GM23248 (cell line): ENCODE measurements around the gene GALK2. TPM values are rescaled to one million over a fixed set of nuclear protein-coding genes. Genes with fewer than 3 reads are reported as not detected.

Experiments used
- DNase-seq: peaks from one replicate; pipeline ENCODE4 v3.0.0-alpha.2; 2015
- H2AFZ ChIP-seq: fragments of 200-600 bp; sonication (generic); 2 replicates; pipeline ENCODE4 v1.6.1; 2016; ENCODE audit warnings: antibody characterized with exemption
- H3F3A ChIP-seq: fragments of 200-600 bp; sonication (generic); 2 replicates; pipeline ENCODE4 v1.6.1; 2016; ENCODE audit warnings: mild to moderate bottlenecking, antibody characterized with exemption, mixed run types; ENCODE audit not compliant: insufficient read depth
- H3K27ac ChIP-seq: fragments of 200-600 bp; sonication (generic); 2 replicates; pipeline ENCODE4 v1.5.1; 2016; ENCODE audit warnings: mild to moderate bottlenecking
- H3K27me3 ChIP-seq: fragments of 200-600 bp; sonication (generic); replicated peaks from 2 replicates; pipeline ENCODE4 v1.6.1; 2016; ENCODE audit warnings: mild to moderate bottlenecking; ENCODE audit not compliant: insufficient read depth
- H3K36me3 ChIP-seq: fragments of 200-600 bp; sonication (generic); 2 replicates; pipeline ENCODE4 v1.6.1; 2016; ENCODE audit warnings: low read depth, mild to moderate bottlenecking
- H3K4me1 ChIP-seq: fragments of 200-600 bp; sonication (generic); 2 replicates; pipeline ENCODE4 v1.6.1; 2016; ENCODE audit warnings: mild to moderate bottlenecking; ENCODE audit not compliant: insufficient read depth
- H3K4me2 ChIP-seq: fragments of 200-600 bp; sonication (generic); one replicate; pipeline ENCODE4 v1.6.1; 2016; ENCODE audit warnings: mild to moderate bottlenecking; ENCODE audit not compliant: unreplicated experiment
- H3K4me3 ChIP-seq: fragments of 200-600 bp; sonication (generic); 2 replicates; pipeline ENCODE4 v1.5.1; 2016; ENCODE audit warnings: mild to moderate bottlenecking
- H3K79me2 ChIP-seq: fragments of 200-600 bp; sonication (generic); 2 replicates; pipeline ENCODE4 v1.6.1; 2016; ENCODE audit warnings: mild to moderate bottlenecking; ENCODE audit not compliant: insufficient read depth
- H3K9ac ChIP-seq: fragments of 200-600 bp; sonication (generic); 2 replicates; pipeline ENCODE4 v1.6.1; 2016; ENCODE audit warnings: mild to moderate bottlenecking
- H3K9me2 ChIP-seq: fragments of 200-600 bp; sonication (generic); 2 replicates; pipeline ENCODE4 v1.6.1; 2016; ENCODE audit warnings: mixed run types, mild to moderate bottlenecking, moderate library complexity; ENCODE audit not compliant: insufficient read depth
- H3K9me3 ChIP-seq: fragments of 200-600 bp; sonication (generic); one replicate; pipeline ENCODE4 v1.6.1; 2017; ENCODE audit warnings: low read depth
- H4K20me1 ChIP-seq: fragments of 200-600 bp; sonication (generic); 2 replicates; pipeline ENCODE4 v1.6.0; 2016; ENCODE audit not compliant: insufficient read depth
- EZH2 ChIP-seq: fragments of 200-600 bp; sonication (generic); IDR thresholded peaks from 2 replicates; pipeline ENCODE4 v1.6.1; 2018; ENCODE audit warnings: antibody characterized with exemption, mild to moderate bottlenecking; ENCODE audit not compliant: insufficient read depth, poor library complexity, severe bottlenecking
- EZH2phosphoT487 ChIP-seq: fragments of 200-600 bp; sonication (generic); IDR thresholded peaks from 2 replicates; pipeline ENCODE4 v1.6.1; 2018; ENCODE audit warnings: antibody characterized with exemption, moderate library complexity, mild to moderate bottlenecking, low read depth; ENCODE audit not compliant: insufficient read depth
- WGBS, 2 experiments: methylation state at CpG; one replicate each; pipeline ENCODE4 v1.1.6; 2015 to 2017; ENCODE audit warnings: low lambda C conversion rate in 2 of 2, low coverage in 1 of 2; ENCODE audit errors: missing lambda C conversion rate in 2 of 2; 5-methylcytosine and 5-hydroxymethylcytosine counted together
- in situ Hi-C: fragments of 300-500 bp; cut with MboI; formaldehyde crosslinking; loops from 2 replicates; pipeline ENCODE4 v1.15.0; 2020
- polyA plus RNA-seq: library from polyadenylated mRNA; unstranded; fragments of >200 nt; fragmentation: Nextera tagmentation; extraction: Ambion mirVana; gene quantifications from 2 replicates; pipeline ENCODE4 v1.2.1, GENCODE V29; 2016
- total RNA-seq: library from RNA; depleted of rRNA; stranded (reverse); fragments of >200 nt; shearing (Covaris generic); gene quantifications from 2 replicates; pipeline ENCODE4 v1.2.3, GENCODE V29; 2014

The GALK2 gene
- total and polyA plus RNA-seq, 2 experiments from 2014 or later, result 19.7 to 31.8 TPM

DNA sequence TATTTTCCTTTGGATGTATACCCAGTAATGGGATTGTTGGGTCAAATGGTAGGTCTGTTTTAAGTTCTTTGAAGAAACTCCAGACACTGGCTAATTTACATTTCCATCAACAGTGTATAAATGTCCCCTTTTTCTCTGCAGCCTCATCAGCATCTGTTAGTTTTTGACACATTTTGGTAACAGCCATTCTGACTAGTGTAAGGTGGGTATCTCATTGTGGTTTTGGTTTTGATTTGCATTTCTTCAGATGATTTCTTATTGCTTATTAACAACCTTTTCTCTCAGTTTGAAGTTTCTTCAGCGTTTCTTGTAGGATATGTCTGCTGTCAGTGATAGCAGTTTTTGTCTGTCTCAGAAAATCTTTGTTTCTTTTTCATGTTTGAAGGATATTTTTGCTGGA lies 15.4 kb downstream of the GALK2 start:
- in situ Hi-C loops, result no loop called here
- no peak overlapping the region for H2AFZ ChIP-seq
- no peaks in the 10 kb centered on the region for H3K9me3 ChIP-seq
- H3K4me2 ChIP-seq, result no peak overlapping the region
- H3K4me3 ChIP-seq, result no peak overlapping the region
- no peak overlapping the region for H3K27ac ChIP-seq
- peaks cover 98% of the 10 kb centered on the region for H3K79me2 ChIP-seq
- peaks cover 5% of the 10 kb centered on the region; the same call in 1 of the 2 replicates for H3F3A ChIP-seq
- 83 to 90% methylated on average over 1 of the region's 1 CpG for WGBS, 2 experiments
- H4K20me1 ChIP-seq, result no peaks in the 10 kb centered on the region
- H3K4me1 ChIP-seq, result peaks cover 15% of the 10 kb centered on the region
- no peaks in the 10 kb centered on the region for H3K9me2 ChIP-seq
- no peak for TF ChIP-seq EZH2
- TF ChIP-seq EZH2phosphoT487, result no peak
- H3K27me3 ChIP-seq, result no peaks in the 10 kb centered on the region
- H3K9ac ChIP-seq, result no peak overlapping the region
- H3K36me3 ChIP-seq, result peaks cover 6% of the 10 kb centered on the region; the same call in 1 of the 2 replicates
- DNase-seq, result no peak

DNA sequence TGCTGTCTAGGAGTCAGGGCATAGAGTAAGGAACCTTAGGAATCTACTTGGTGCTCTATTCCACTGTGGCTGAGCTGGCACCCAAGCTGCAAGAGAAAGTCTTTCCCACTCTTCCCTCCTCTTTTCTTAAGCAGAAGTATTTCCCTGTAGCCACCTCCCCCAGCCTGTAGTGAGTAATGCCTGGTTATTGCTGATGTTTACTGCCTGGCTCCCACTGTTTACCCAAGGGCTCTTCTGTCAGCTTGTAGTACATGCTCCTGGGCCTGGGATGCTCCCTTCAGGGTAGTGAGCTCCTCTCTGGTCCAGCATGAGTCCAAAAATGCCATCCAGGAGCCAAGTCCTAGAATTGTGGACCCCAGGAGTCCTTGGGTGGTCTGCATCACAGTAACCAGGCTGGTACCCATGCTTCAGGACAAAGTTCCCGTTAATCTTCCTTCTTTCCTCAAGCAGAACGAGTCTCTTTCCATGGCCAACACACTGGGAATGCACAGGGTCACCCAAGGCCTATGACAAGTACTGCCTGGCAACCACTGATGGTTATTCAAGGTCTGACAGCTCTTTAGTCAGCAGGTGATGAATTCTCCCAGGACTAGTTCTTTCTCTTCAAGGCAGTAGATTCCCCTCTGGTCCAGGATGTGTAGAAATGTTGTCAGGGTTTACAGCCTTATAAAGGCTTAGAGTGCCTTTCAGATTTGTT lies 17.6 kb downstream of the GALK2 start:
- no peaks in the 10 kb centered on the region for H4K20me1 ChIP-seq
- WGBS, 2 experiments, result 76 to 83% methylated on average over 2 of the region's 2 CpGs
- H3K9me3 ChIP-seq, result no peaks in the 10 kb centered on the region
- peak; percentile 67 for DNase-seq
- no peak overlapping the region for H3K4me2 ChIP-seq
- H3K9ac ChIP-seq, result peak overlapping the region; percentile 31; the same call in 1 of the 2 replicates
- no peak overlapping the region for H2AFZ ChIP-seq
- peaks cover 15% of the 10 kb centered on the region for H3K4me1 ChIP-seq
- in situ Hi-C loops, result no loop called here
- no peak overlapping the region for H3K4me3 ChIP-seq
- H3K9me2 ChIP-seq, result no peaks in the 10 kb centered on the region
- no peaks in the 10 kb centered on the region for H3K36me3 ChIP-seq
- H3K27me3 ChIP-seq, result no peaks in the 10 kb centered on the region
- peaks cover 100% of the 10 kb centered on the region for H3K79me2 ChIP-seq
- H3F3A ChIP-seq, result peaks cover 5% of the 10 kb centered on the region; the same call in 1 of the 2 replicates
- peak overlapping the region; percentile 65 for H3K27ac ChIP-seq
- TF ChIP-seq EZH2phosphoT487 (no peak), EZH2 (no peak)

- H3K79me2 ChIP-seq, result peaks cover 99% of the 10 kb centered on the region
- no peaks in the 10 kb centered on the region for H3K27me3 ChIP-seq
- H3K36me3 ChIP-seq, result no peaks in the 10 kb centered on the region
- H3K4me2 ChIP-seq, result no peak overlapping the region
- no peak overlapping the region for H3K4me3 ChIP-seq
- no peak overlapping the region for H3K9ac ChIP-seq
- H3K9me3 ChIP-seq, result no peaks in the 10 kb centered on the region
- H3K9me2 ChIP-seq, result no peaks in the 10 kb centered on the region
- no peak overlapping the region for H2AFZ ChIP-seq
- no peak for TF ChIP-seq EZH2
- no peak for TF ChIP-seq EZH2phosphoT487
- 98 to 100% methylated on average over 2 of the region's 2 CpGs for WGBS, 2 experiments
- no peaks in the 10 kb centered on the region for H4K20me1 ChIP-seq
- peaks cover 15% of the 10 kb centered on the region for H3K4me1 ChIP-seq
- peaks cover 5% of the 10 kb centered on the region; the same call in 1 of the 2 replicates for H3F3A ChIP-seq
- in situ Hi-C loops, result no loop called here
- H3K27ac ChIP-seq, result no peak overlapping the region
- DNase-seq, result no peak
Observed at GRCh38 chr15:49188933-49189332, 18.9 kb downstream of the GALK2 start.

DNA sequence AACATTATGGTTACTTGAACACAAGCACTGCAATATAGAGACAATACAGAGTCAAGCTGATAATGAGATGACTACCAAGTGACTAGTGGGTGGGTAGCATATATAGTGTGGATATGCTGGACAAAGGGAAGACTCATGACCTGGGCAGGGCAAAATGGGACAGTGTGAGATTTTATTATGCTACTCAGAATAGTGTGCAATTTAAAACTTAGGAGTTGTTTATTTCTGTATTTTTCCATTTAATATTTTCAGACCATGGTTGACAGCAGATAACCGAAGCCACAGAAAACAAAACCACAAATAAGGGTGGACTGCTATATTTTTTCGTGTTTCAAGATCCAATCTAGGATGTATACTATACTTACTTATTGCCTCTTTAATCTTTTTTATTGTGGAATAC lies 19.6 kb downstream of the GALK2 start:
- Histone ChIP-seq H2AFZ (no peak overlapping the region), H3K27me3 (no peaks in the 10 kb centered on the region), H3K79me2 (peaks cover 99% of the 10 kb centered on the region), H3F3A (peaks cover 5% of the 10 kb centered on the region; the same call in 1 of the 2 replicates), H3K9ac (no peak overlapping the region), H3K9me2 (no peaks in the 10 kb centered on the region), H3K4me1 (peaks cover 15% of the 10 kb centered on the region), H3K4me3 (no peak overlapping the region), H3K9me3 (no peaks in the 10 kb centered on the region), H3K4me2 (no peak overlapping the region), H3K36me3 (no peaks in the 10 kb centered on the region), H3K27ac (no peak overlapping the region), H4K20me1 (no peaks in the 10 kb centered on the region)
- in situ Hi-C loops, result no loop called here
- 97% methylated on average over 2 of the region's 2 CpGs for WGBS, 2 experiments
- TF ChIP-seq EZH2phosphoT487 (no peak), EZH2 (no peak)
- peak; percentile 33 for DNase-seq
